ENCODE results near the gene CDK16. TPM values are rescaled to one million over a fixed set of nuclear protein-coding genes. Genes with fewer than 3 reads are reported as not detected.

The CDK16 gene
- total RNA-seq, 2 donors from 2014 or later: 95.0 to 147 TPM

DNA sequence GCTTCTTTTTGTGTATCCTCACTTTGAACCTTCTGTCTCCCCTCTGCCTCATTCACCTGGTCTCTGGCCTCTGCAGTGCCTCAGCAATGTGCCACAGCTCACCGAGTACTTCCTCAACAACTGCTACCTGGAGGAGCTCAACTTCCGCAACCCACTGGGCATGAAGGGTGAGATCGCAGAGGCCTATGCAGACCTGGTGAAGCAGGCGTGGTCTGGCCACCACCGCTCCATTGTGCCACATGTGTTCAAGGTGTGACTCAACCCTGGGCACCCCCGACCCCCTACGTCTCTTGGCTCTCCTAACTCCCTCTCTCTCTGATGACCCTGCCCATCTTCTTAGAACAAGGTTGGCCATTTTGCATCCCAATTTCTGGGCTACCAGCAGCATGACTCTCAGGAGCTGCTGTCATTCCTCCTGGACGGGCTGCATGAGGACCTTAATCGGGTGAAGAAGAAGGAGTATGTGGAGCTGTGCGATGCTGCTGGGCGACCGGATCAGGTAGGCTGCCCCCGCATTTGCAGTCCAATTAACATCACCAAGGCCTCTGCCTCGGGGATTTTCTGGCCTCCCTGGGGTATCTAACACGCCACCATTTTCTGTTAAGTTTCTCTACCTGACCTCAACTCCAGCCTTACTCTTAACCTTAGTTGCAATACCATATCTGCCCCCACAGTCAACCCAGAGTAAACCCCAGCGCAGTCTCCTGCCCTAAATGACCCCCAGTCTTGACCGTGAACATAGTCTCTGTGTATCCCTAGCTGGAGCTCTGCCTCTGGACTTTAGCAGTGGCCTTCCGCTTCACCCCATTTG, 22.9 kb downstream of the CDK16 start:
- H3K4me3 ChIP-seq: no peak overlapping the region
- H3K9me3 ChIP-seq: no peaks in the 10 kb centered on the region
- DNase-seq: no peak
- H3K36me3 ChIP-seq: no peaks in the 10 kb centered on the region
- H3K27ac ChIP-seq: no peak overlapping the region
- no peak overlapping the region for H3K9ac ChIP-seq (ENCODE audit: low read depth in 2 of 2, low read length in 2 of 2)
- intact Hi-C loops (cut with DNase I): no loop called here
- no peaks in the 10 kb centered on the region for H3K27me3 ChIP-seq
- H3K4me1 ChIP-seq: no peaks in the 10 kb centered on the region
- TF ChIP-seq CTCF (IDR thresholded peaks at IDR 0.05): no peak

DNA sequence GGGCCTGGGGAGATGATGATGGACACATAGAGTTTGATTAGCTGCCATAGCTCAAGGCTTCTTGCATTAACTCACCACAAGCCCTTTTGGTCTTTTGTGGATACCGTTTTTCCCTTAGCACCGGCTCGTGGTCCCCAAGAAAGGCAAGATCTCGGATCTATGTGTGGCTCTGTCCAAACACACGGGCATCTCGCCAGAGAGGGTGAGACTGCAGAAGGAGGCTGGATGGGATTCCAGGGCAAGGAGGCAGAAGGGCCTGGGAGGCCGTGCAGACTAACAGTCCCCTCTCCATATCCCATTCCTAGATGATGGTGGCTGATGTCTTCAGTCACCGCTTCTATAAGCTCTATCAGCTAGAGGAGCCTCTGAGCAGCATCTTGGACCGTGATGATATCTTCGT, 23.8 kb downstream of the CDK16 start:
- DNase-seq: no peak
- H3K36me3 ChIP-seq: no peaks in the 10 kb centered on the region
- no peak overlapping the region for H3K27ac ChIP-seq
- no peaks in the 10 kb centered on the region for H3K27me3 ChIP-seq
- H3K4me1 ChIP-seq: no peaks in the 10 kb centered on the region
- H3K9me3 ChIP-seq: no peaks in the 10 kb centered on the region
- TF ChIP-seq CTCF (IDR thresholded peaks at IDR 0.05): no peak
- intact Hi-C loops (cut with DNase I): no loop called here
- H3K9ac ChIP-seq (ENCODE audit: low read depth in 2 of 2, low read length in 2 of 2): no peak overlapping the region
- H3K4me3 ChIP-seq: no peak overlapping the region

GRCh38 chrX:47243351-47243750, 24.9 kb downstream of the CDK16 start:
- H3K36me3 ChIP-seq: no peaks in the 10 kb centered on the region
- H3K9me3 ChIP-seq: no peaks in the 10 kb centered on the region
- H3K4me1 ChIP-seq: no peaks in the 10 kb centered on the region
- no peak for TF ChIP-seq CTCF (IDR thresholded peaks at IDR 0.05)
- DNase-seq: no peak
- no peak overlapping the region for H3K27ac ChIP-seq
- intact Hi-C loops (cut with DNase I): no loop called here
- no peaks in the 10 kb centered on the region for H3K27me3 ChIP-seq
- H3K4me3 ChIP-seq: no peak overlapping the region
- H3K9ac ChIP-seq (ENCODE audit: low read depth in 2 of 2, low read length in 2 of 2): no peak overlapping the region

- intact Hi-C loops (cut with DNase I): no loop called here
- TF ChIP-seq CTCF (IDR thresholded peaks at IDR 0.05): no peak
- DNase-seq: no peak
Observed at GRCh38 chrX:47244676-47245075, 26.2 kb downstream of the CDK16 start.

DNA sequence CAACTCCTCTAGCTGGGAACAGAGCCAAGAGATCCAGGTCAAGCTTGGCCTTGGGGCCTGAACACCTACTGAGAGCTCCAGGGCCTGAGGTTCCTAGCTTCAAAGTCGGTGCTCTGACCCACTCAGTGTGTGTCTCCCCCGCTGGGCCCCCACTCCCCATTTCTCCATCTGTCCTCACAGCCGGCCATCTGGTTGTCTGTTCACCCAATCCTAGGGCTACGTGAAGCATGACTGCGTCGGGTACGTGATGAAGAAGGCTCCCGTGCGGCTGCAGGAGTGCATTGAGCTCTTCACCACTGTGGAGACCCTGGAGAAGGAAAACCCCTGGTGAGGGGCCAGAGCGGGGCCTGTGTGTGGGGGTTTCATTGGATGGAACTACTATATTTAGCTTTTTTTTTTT, 26.7 kb downstream of the CDK16 start:
- no peak for DNase-seq
- H3K27me3 ChIP-seq: no peaks in the 10 kb centered on the region
- H3K4me3 ChIP-seq: no peak overlapping the region
- no peak overlapping the region for H3K9ac ChIP-seq (ENCODE audit: low read depth in 2 of 2, low read length in 2 of 2)
- H3K4me1 ChIP-seq: no peaks in the 10 kb centered on the region
- intact Hi-C loops (cut with DNase I): no loop called here
- H3K9me3 ChIP-seq: no peaks in the 10 kb centered on the region
- TF ChIP-seq CTCF (IDR thresholded peaks at IDR 0.05): no peak
- no peak overlapping the region for H3K27ac ChIP-seq
- no peaks in the 10 kb centered on the region for H3K36me3 ChIP-seq

More at GRCh38 chrX:47244676-47245075, 26.2 kb downstream of the CDK16 start:
- Histone ChIP-seq H3K27me3 (no peaks in the 10 kb centered on the region), H3K9me3 (no peaks in the 10 kb centered on the region), H3K4me1 (no peaks in the 10 kb centered on the region), H3K9ac (ENCODE audit: low read depth in 2 of 2, low read length in 2 of 2) (no peak overlapping the region), H3K36me3 (no peaks in the 10 kb centered on the region), H3K27ac (no peak overlapping the region), H3K4me3 (no peak overlapping the region)
